ENCODE measurements around the gene RMC1.

DNA sequence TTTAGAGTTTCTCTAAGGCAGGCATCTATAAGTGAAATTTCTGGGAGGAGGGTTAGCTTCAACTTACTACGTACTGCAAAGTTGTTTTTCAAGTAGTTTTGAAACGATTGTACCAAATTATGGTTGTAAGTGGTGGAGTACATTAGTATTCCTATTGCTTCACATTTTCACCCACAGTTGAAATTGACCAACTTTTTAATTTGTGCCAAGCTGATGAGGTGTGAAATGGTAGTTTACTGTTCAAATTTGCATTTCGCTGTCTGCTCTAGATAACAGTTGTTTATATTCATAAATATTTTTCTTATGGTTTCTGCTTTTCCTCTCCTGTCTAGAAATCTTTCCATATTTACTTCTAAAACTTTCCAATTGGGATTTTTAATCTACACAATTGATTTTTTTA, 64.4 kb downstream of the RMC1 start:
- TF ChIP-seq, protein P1, sequence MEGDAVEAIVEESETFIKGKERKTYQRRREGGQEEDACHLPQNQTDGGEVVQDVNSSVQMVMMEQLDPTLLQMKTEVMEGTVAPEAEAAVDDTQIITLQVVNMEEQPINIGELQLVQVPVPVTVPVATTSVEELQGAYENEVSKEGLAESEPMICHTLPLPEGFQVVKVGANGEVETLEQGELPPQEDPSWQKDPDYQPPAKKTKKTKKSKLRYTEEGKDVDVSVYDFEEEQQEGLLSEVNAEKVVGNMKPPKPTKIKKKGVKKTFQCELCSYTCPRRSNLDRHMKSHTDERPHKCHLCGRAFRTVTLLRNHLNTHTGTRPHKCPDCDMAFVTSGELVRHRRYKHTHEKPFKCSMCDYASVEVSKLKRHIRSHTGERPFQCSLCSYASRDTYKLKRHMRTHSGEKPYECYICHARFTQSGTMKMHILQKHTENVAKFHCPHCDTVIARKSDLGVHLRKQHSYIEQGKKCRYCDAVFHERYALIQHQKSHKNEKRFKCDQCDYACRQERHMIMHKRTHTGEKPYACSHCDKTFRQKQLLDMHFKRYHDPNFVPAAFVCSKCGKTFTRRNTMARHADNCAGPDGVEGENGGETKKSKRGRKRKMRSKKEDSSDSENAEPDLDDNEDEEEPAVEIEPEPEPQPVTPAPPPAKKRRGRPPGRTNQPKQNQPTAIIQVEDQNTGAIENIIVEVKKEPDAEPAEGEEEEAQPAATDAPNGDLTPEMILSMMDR (IDR thresholded peaks at IDR 0.05): no peak
- no peak for TF ChIP-seq POLR2A (IDR thresholded peaks at IDR 0.05)
- no peak for TF ChIP-seq EP300 (IDR thresholded peaks at IDR 0.05)
